ENCODE measurements around the gene PIK3R1.

The PIK3R1 gene

GRCh38 chr5:68264024-68264956, 48.7 kb downstream of the PIK3R1 start:
- H3K36me3 ChIP-seq (ENCODE audit: control insufficient read depth, low read length): 0 out of 2 replicates have a peak, but pooled peaks cover 3% of the 10 kb centered on the region
- peaks cover 8% of the 10 kb centered on the region for H3F3A ChIP-seq (ENCODE audit: control insufficient read depth, insufficient read depth)
- H3K4me1 ChIP-seq (ENCODE audit: control insufficient read depth, low read length): no peaks in the 10 kb centered on the region
- no peaks in the 10 kb centered on the region for H3K9me2 ChIP-seq (replicated peaks; ENCODE audit: control insufficient read depth, low read length)
- H3K27me3 ChIP-seq (ENCODE audit: control insufficient read depth, low read length): no peaks in the 10 kb centered on the region
- H3K4me2 ChIP-seq (ENCODE audit: low read length): no peak overlapping the region
- no peaks in the 10 kb centered on the region for H3K9me3 ChIP-seq (ENCODE audit: control insufficient read depth, insufficient read depth, low read length)
- peaks cover 6% of the 10 kb centered on the region for H4K20me1 ChIP-seq (ENCODE audit: control insufficient read depth, insufficient read depth, low read depth, low read length)
- H3K79me2 ChIP-seq (ENCODE audit: control insufficient read depth, low read length): peaks cover 30% of the 10 kb centered on the region
- no peak overlapping the region for H3K27ac ChIP-seq (ENCODE audit: low read depth, low read length)
- no peak for TF ChIP-seq CTCF (IDR thresholded peaks at IDR 0.05; ENCODE audit: low read depth, low read length, poor library complexity, severe bottlenecking)
- TF ChIP-seq EZH2phosphoT487 (IDR thresholded peaks at IDR 0.05; ENCODE audit: borderline replicate concordance, low read length): no peak
- no peak overlapping the region for H3K4me3 ChIP-seq (ENCODE audit: low read length)

GRCh38 chr5:68265347-68265746, 49.8 kb downstream of the PIK3R1 start:
- Histone ChIP-seq H3K9me2 (replicated peaks; ENCODE audit: control insufficient read depth, low read length) (no peaks in the 10 kb centered on the region), H3K4me2 (ENCODE audit: low read length) (no peak overlapping the region), H3K4me1 (ENCODE audit: control insufficient read depth, low read length) (no peaks in the 10 kb centered on the region), H3K79me2 (ENCODE audit: control insufficient read depth, low read length) (peaks cover 37% of the 10 kb centered on the region), H3K27ac (ENCODE audit: low read depth, low read length) (no peak overlapping the region), H3K9me3 (ENCODE audit: control insufficient read depth, insufficient read depth, low read length) (no peaks in the 10 kb centered on the region), H3F3A (ENCODE audit: control insufficient read depth, insufficient read depth) (peaks cover 8% of the 10 kb centered on the region), H3K4me3 (ENCODE audit: low read length) (no peak overlapping the region), H4K20me1 (ENCODE audit: control insufficient read depth, insufficient read depth, low read depth, low read length) (peaks cover 6% of the 10 kb centered on the region), H3K36me3 (ENCODE audit: control insufficient read depth, low read length) (0 out of 2 replicates have a peak, but pooled peaks cover 3% of the 10 kb centered on the region), H3K27me3 (ENCODE audit: control insufficient read depth, low read length) (no peaks in the 10 kb centered on the region)
- no peak for TF ChIP-seq EZH2phosphoT487 (IDR thresholded peaks at IDR 0.05; ENCODE audit: borderline replicate concordance, low read length)
- no peak for TF ChIP-seq CTCF (IDR thresholded peaks at IDR 0.05; ENCODE audit: low read depth, low read length, poor library complexity, severe bottlenecking)

- Histone ChIP-seq H3K36me3 (ENCODE audit: control insufficient read depth, low read length) (no peaks in the 10 kb centered on the region), H3K79me2 (ENCODE audit: control insufficient read depth, low read length) (peaks cover 37% of the 10 kb centered on the region), H3K27me3 (ENCODE audit: control insufficient read depth, low read length) (no peaks in the 10 kb centered on the region), H4K20me1 (ENCODE audit: control insufficient read depth, insufficient read depth, low read depth, low read length) (peaks cover 6% of the 10 kb centered on the region; the same call in 1 of the 2 replicates), H3K4me1 (ENCODE audit: control insufficient read depth, low read length) (no peaks in the 10 kb centered on the region), H3K27ac (ENCODE audit: low read depth, low read length) (no peak overlapping the region), H3K4me3 (ENCODE audit: low read length) (no peak overlapping the region), H3F3A (ENCODE audit: control insufficient read depth, insufficient read depth) (peaks cover 8% of the 10 kb centered on the region), H3K9me3 (ENCODE audit: control insufficient read depth, insufficient read depth, low read length) (no peaks in the 10 kb centered on the region), H3K9me2 (replicated peaks; ENCODE audit: control insufficient read depth, low read length) (no peaks in the 10 kb centered on the region), H3K4me2 (ENCODE audit: low read length) (no peak overlapping the region)
- TF ChIP-seq CTCF (IDR thresholded peaks at IDR 0.05; ENCODE audit: low read depth, low read length, poor library complexity, severe bottlenecking): no peak
- TF ChIP-seq EZH2phosphoT487 (IDR thresholded peaks at IDR 0.05; ENCODE audit: borderline replicate concordance, low read length): no peak
These were observed 50.4 kb downstream of the PIK3R1 start for GRCh38 chr5:68265822-68266395.
